Smooth muscle cell of the brain vasculature (primary cell): ENCODE results near the gene CTSF.
"Not testable (repeated sequence)": the region's sequence is repeated elsewhere in the genome, so short reads cannot be mapped to it uniquely, and the experiment has no call there.

Experiments
- DNase-seq: peaks from one replicate; pipeline ENCODE4 v3.0.0-alpha.2; 2012; ENCODE audit warnings: low read depth, low spot score

Gene CTSF

GRCh38 chr11:66589996-66590675, 21.7 kb upstream of the CTSF start:
- no peak for DNase-seq

GRCh38 chr11:66589315-66589714, 20.9 kb upstream of the CTSF start:
- not testable (repeated sequence) for DNase-seq

GRCh38 chr11:66586136-66586535, 17.7 kb upstream of the CTSF start:
- no peak for DNase-seq

DNA sequence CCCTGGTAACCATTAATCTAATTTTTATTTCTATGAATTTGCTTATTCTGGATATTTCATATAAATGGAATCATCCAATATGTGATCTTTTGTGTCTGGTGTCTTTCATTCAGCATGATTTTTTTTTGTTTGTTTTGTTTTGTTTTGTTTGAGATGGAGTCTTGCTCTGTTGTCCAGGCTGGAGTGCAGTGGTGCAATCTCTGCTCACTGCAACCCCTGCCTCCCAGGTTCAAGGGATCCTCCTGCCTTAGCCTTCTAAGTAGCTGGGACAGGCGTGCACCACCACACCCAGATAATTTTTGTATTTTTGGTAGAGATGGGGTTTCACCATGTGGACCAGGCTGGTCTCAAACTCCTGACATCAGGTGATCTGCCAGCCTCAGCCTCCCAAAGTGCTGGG, 17.0 kb upstream of the CTSF start:
- not testable (repeated sequence) for DNase-seq

DNA sequence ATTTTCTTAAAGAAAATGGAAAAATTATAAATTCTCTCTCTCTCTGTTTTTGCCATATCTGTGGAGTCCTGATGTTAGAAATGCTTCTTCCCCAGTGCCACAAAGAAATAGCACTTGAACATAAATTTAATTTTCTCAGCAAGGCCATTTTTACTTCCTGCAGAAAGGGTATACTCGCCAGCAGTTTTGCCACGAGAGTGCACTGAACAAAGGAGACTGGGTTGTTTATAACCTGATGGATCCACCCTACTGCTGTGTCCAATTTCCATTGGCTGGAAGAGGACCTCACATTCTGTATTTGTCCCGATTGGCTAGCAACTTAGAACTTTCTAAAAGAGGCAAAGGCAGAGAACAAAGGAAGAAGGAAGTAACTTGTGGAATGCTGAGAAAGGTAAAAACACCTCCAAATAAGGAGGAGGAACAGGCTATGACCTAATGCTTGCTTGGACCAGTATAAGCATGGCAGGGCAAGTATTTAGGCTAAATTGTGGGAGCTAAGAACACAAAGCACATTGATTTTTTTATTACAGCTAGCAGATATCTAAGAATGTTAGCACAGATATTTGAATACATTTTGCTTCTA, 14.2 kb upstream of the CTSF start:
- not testable (repeated sequence) for DNase-seq

- no peak for DNase-seq
These were observed 12.9 kb upstream of the CTSF start for GRCh38 chr11:66581261-66581660.

DNA sequence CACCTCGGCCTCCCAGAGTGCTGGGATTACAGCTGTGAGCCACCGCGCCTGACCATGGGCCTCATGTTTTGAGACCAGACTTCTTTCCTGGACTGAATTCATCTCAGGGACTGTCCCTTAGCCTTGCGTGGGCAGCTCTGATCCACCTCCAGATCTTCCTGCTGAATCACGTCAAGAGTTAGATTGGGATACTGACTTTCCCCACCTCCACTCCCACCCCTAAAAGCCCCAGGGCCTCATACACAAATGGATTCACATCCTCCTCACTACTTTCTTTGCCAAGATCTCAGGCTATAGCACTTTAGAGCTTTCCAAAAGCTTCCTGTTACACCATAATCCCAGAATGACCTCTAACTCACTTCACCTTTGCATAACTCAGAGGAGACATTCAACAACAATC, 12.4 kb upstream of the CTSF start:
- DNase-seq: no peak

- DNase-seq: no peak
These were observed 10.7 kb upstream of the CTSF start for GRCh38 chr11:66579017-66579606.

DNA sequence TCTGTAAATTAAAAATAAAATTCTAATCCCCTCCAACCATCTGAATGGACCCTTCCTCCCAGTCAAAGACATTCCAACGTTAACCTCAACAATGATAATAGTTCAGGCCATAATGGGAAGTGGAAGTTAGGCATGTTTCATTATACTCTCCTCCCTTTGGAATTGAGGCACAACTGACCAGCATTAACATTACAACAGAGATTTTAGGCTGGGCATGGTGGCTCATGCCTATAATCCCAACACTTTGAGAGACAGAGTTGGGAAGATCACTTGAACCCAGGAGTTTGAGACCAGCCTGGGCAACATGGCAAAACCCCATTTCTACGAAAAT, 2.4 kb upstream of the CTSF start:
- no peak for DNase-seq

DNA sequence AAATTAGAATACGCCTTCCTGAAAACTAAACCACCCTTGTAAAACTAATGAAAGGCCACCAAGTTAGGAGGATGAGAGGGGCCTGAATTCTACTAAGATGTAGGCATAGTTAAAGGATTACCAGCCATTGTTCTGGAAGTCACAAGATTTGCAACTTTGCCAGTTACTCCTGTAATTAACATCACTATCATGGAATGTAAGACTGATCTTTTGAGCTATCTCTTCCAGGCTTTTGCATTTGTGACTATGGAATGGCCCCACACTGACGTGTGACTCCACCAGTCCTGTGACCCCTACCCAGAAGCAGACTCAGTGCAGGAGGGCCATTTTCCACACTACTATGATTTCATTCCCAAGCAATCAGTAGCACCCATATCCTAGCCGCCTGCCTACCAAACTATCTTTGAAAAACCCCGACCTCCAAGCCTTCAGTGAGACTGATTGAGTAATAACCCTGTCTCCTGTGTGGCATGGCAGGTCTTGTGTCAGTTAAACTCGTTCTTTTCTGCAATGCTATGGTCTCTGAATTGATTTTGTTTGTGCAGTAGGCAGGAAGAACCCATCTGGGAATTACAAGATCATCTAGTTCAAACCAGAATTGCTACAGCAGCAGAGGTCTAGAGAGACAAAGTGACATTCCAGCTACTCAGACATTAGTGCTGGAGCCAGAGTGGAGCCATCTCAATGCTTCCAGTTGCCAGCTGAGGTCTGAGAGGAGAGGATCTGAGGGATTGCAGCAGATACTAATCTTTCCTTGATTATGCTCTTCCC, 1.9 kb upstream of the CTSF start:
- no peak for DNase-seq

DNA sequence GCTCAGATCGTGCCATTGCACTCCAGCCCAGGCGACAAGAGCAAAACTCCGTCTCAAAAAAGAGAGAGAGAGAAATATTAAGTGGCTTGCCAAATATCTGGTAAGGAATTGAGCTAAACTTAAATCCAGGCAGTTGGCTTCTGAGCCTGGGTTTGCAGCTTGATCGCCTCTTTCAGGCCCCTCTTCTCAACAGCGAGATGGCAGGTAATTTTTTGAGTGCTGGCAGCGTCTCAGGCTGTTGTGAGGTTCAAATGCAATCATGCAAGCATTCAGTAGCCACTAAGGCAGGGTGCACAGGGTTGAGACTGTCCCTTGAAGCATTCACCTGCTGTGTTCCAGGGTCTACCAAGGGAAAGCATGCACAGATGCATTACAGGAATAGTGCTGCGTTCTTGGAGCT, 670 bp upstream of the CTSF start:
- no peak for DNase-seq

GRCh38 chr11:66567787-66568123, 651 bp downstream of the CTSF start:
- no peak for DNase-seq

- no peak for DNase-seq
These were observed 2.2 kb downstream of the CTSF start for GRCh38 chr11:66566221-66566620.

DNA sequence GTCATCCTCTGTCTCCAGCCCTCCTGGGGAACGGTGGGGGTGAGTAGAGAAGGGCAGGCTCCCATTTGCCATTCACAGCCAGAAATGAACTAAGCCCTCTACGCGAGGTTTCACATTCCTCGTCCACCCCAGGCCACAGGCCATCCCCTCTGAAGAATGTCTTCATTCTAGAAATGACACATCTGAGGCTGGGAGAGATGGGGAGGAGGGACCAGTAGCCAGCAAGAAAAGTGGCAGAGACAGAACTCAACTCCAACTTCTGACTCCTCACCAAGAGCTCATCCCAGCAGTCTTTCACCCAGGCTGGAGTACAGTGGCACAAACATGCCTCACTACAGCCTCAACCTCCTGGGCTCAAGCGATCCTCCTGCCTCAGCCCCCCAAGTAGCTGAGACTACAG, 3.4 kb downstream of the CTSF start:
- no peak for DNase-seq

- no peak for DNase-seq
These were observed 3.9 kb downstream of the CTSF start for GRCh38 chr11:66564538-66564937.

GRCh38 chr11:66563832-66564231, 4.6 kb downstream of the CTSF start:
- DNase-seq: no peak

GRCh38 chr11:66562907-66563583, 5.4 kb downstream of the CTSF start:
- no peak for DNase-seq

GRCh38 chr11:66562275-66562674, 6.1 kb downstream of the CTSF start:
- DNase-seq: no peak

- no peak for DNase-seq
These were observed 6.5 kb downstream of the CTSF start for GRCh38 chr11:66561975-66562248.

DNA sequence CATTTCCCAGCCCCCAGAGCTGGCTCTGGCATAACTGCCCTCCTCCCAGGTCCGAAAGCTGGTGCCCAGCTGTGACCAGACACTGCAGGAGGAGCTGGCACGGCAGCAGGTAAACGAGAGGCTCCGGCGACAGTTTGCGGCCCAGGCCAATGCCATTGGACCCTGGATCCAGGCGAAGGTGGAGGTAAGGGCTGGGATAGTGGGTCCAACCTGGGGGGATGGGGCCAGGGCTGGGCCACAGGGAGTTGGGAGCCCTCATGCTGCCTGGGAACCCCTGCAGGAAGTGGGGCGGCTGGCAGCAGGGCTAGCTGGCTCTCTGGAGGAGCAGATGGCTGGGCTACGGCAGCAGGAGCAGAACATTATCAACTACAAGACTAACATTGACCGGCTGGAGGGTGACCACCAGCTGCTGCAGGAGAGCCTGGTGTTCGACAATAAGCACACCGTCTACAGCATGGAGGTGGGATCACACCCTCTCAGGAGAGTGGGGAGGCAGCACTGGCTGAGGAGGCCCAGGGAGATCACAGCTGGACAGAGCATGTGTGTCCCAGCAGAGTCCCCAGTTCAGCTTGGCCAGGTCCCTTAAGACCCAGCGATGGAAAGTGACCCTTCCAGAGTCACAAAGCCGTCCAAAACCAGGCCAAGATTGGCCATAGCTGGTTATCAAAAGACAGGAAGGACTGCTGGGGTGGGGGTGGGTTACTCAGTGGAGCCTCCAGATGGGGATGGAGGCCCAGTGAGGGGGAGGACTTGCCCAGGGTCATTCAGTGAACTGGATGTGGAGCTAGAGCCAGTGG, 7.0 kb downstream of the CTSF start:
- no peak for DNase-seq

GRCh38 chr11:66559866-66560676, 8.3 kb downstream of the CTSF start:
- DNase-seq: no peak
